Small intestine (tissue), 7 donors: Measurements from ENCODE around the gene GUCY1A2. TPM values are rescaled to one million over a fixed set of nuclear protein-coding genes. Genes with fewer than 3 reads are reported as not detected.

ENCODE experiments used
- DNase-seq, 2 donors: peaks; one replicate each; pipeline versions ENCODE4 v3.0.0 to v3.0.0-alpha.2; 2013
- FAIRE-seq: peaks from 2 replicates; lab custom pipeline; 2012; peaks lifted over from hg19 to GRCh38; lab: Jason Lieb, UNC
- H3K27ac ChIP-seq, 3 donors: one replicate each; pipeline ENCODE4 v1.5.1; 2013; ENCODE audit warnings: low read length in 2 of 3, mild to moderate bottlenecking in 2 of 3, control low read depth in 1 of 3, inconsistent platforms in 1 of 3, low read depth in 1 of 3, moderate library complexity in 1 of 3
- H3K27me3 ChIP-seq, 3 donors: one replicate each; pipeline ENCODE4 v1.6.1; 2013; ENCODE audit warnings: low read length in 3 of 3, inconsistent platforms in 1 of 3; ENCODE audit not compliant: control insufficient read depth in 3 of 3, insufficient read depth in 3 of 3
- H3K36me3 ChIP-seq, 3 donors: one replicate each; pipeline ENCODE4 v1.6.1; 2013; ENCODE audit warnings: low read length in 3 of 3, inconsistent platforms in 1 of 3, low read depth in 1 of 3, mild to moderate bottlenecking in 1 of 3, moderate library complexity in 1 of 3; ENCODE audit not compliant: control insufficient read depth in 3 of 3, insufficient read depth in 2 of 3
- H3K4me1 ChIP-seq, 3 donors: one replicate each; pipeline ENCODE4 v1.6.1; 2013; ENCODE audit warnings: low read length in 2 of 3, inconsistent platforms in 1 of 3, low read depth in 1 of 3, mild to moderate bottlenecking in 1 of 3, moderate library complexity in 1 of 3; ENCODE audit not compliant: control insufficient read depth in 3 of 3, insufficient read depth in 2 of 3
- H3K4me3 ChIP-seq, 3 donors: one replicate each; pipeline ENCODE4 v1.5.1; 2013; ENCODE audit warnings: low read length in 3 of 3, control low read depth in 1 of 3, inconsistent platforms in 1 of 3, low read depth in 1 of 3, mild to moderate bottlenecking in 1 of 3, moderate library complexity in 1 of 3
- H3K9me3 ChIP-seq, 2 donors: one replicate each; pipeline ENCODE4 v1.6.1; 2013; ENCODE audit warnings: low read depth in 1 of 2, low read length in 1 of 2; ENCODE audit not compliant: control insufficient read depth in 2 of 2, insufficient read depth in 1 of 2
- WGBS, 3 donors: extraction: QIAGEN DNeasy Blood & Tissue Kit; methylation state at CpG; one replicate each; pipeline ENCODE4 v1.1.7; 2013; 5-methylcytosine and 5-hydroxymethylcytosine counted together
- polyA plus RNA-seq, 4 donors: library from polyadenylated mRNA; stranded (reverse) in 3 of 4; unstranded in 1 of 4; fragments of 200-250 nt in 3 of 4; fragments of 120-200 nt in 1 of 4; gene quantifications; one replicate each; pipeline versions ENCODE4 v1.2.1 to v1.2.3, GENCODE V29; 2013
- donor health status: healthy with polysubstance abuse.
- donor health status: control.
- donor health status: control.
- donor health status: Bipolar disorder and iron deficiency.
- donor health status: healthy.

The GUCY1A2 gene
- polyA plus RNA-seq, 4 donors = under 0.01 to 1.4 (median 1.0) TPM; not detected in 1

DNA sequence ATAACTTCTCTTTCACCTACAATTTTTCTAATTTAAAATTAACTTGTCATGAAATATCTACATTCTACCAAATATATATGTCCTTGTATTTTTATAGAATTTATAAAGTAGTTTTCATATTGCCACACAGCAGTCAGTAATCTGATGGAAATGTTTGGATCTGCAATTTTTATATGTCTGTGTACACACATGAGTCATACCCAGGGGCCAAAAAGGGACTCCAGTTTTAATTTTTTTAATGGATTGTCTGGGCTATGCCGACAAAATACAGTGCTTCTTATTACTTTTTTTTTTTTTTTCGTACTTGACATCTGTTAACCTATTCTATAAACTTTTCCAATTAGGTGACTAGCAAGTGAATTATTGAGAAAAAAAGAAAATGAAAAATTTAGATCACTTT is 6.3 kb downstream of the GUCY1A2 start:
- Histone ChIP-seq H3K36me3 (no peaks in the 10 kb centered on the region), H3K27me3 (no peaks in the 10 kb centered on the region), H3K9me3 (no peaks in the 10 kb centered on the region), H3K4me3 (no peak overlapping the region), H3K27ac (no peak overlapping the region), H3K4me1 (no peaks in the 10 kb centered on the region)
- no peak for DNase-seq
- 52 to 66% (median 63%) methylated on average over 2 of the region's 2 CpGs for WGBS, 3 donors
- FAIRE-seq = no peak

DNA sequence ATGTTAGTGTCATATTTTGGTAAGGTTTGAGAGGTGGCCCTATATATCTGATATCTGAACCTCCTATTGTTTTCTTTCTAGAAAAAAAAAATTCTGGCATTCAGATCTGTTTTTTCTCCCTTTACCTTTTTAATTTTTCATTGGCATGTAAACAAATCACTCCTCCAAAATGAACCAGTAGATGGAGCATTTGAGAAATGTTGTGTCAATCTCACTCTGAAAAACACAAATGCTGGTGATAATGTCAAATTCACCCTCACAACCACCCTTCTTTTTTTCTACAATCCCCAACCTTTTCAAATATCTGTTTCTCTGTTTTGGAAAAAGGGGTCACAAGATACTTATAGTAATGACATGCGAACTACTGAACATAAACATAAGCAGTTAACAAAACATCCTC is 9.1 kb downstream of the GUCY1A2 start:
- FAIRE-seq (no peak), DNase-seq (no peak)
- Histone ChIP-seq H3K27ac (no peak overlapping the region), H3K36me3 (no peaks in the 10 kb centered on the region), H3K4me3 (no peak overlapping the region), H3K9me3 (no peaks in the 10 kb centered on the region), H3K27me3 (no peaks in the 10 kb centered on the region), H3K4me1 (no peaks in the 10 kb centered on the region)
- 78 to 82% (median 78%) methylated on average over 1 of the region's 1 CpG for WGBS, 3 donors

DNA sequence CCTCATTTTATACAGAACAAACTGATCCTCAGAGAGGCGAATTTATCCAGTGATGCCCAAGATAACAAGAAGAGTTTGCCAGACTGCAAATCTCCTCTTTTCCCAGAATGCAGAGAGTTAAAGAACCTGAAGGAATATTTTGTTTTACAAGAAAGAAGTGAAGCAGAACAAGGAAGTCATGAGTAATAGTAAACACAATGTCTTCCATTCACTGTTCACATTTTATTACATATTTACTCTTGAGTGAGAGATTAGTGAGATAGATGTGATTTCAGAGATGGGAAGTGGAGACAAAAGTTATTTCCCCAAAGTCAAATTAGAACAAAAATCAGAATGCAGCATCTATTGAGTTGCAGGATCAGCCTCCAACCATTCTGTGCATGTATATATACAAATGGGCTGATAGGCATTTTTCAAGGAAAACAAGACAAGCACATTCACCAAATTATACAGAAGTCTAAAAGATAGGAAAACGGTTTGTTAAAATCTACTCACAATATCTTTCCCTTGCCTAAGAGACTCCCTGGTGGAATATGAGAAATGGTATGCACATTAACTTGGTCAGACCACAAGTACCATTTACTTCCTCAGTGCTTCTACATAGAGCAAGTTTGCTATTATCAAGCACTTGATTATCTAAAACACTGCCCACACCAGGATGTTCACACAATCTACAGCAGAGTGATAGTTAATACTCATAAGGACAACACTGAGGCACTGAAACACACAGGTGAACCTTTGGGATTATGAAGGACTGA is 12.0 kb downstream of the GUCY1A2 start:
- 52 to 66% (median 65%) methylated on average over 2 of the region's 2 CpGs for WGBS, 3 donors

DNA sequence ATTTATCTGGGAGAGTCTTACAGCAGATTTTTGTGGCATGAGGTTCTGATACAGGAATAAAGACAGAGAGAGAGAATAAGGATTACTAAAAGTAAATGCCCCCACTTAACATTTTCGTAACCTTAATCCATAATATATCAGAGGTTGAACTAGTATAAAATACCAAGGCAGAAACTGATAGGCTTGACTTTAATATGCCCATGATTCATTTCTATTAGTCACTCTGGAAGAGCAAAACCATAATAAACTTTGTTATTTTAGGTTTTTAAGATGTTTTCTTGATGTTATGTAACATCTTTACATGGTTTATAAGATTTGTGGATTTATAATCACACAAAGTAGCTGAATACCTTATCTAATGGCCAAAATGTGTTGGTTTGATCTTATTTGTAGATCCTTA is 19.1 kb downstream of the GUCY1A2 start:
- FAIRE-seq = no peak
- H3K27ac ChIP-seq = no peak overlapping the region

More for the DNA sequence above, 12.0 kb downstream of the GUCY1A2 start:
- H3K9me3 ChIP-seq = no peaks in the 10 kb centered on the region
- no peaks in the 10 kb centered on the region for H3K4me1 ChIP-seq
- H3K36me3 ChIP-seq = no peaks in the 10 kb centered on the region
- no peaks in the 10 kb centered on the region for H3K27me3 ChIP-seq
- DNase-seq (no peak), FAIRE-seq (no peak)
- no peak overlapping the region for H3K27ac ChIP-seq
- no peak overlapping the region for H3K4me3 ChIP-seq

DNA sequence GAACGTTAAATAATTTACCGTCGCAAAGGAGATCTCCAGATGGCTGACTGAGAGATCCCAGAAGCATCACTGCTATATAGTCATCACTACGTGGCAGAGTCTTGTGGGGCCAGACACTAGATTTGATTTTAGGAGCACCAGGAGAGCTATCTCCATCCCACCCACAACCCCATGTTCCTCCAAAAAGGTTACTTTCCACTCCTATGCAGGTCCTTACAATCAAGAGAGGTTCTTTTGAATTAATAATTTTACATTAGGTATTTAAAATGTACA is 19.4 kb downstream of the GUCY1A2 start:
- H3K4me3 ChIP-seq = no peak overlapping the region
- H3K27me3 ChIP-seq = no peaks in the 10 kb centered on the region
- FAIRE-seq (no peak), DNase-seq (no peak)
- WGBS, 3 donors = 53 to 76% (median 72%) methylated on average over 4 of the region's 4 CpGs
- H3K9me3 ChIP-seq = no peaks in the 10 kb centered on the region
- H3K27ac ChIP-seq = no peak overlapping the region
- no peaks in the 10 kb centered on the region for H3K36me3 ChIP-seq
- no peaks in the 10 kb centered on the region for H3K4me1 ChIP-seq

More for the DNA sequence above, 19.1 kb downstream of the GUCY1A2 start:
- no peaks in the 10 kb centered on the region for H3K4me1 ChIP-seq
- H3K36me3 ChIP-seq = no peaks in the 10 kb centered on the region
- H3K9me3 ChIP-seq = no peaks in the 10 kb centered on the region
- no peak for DNase-seq
- H3K27me3 ChIP-seq = no peaks in the 10 kb centered on the region
- WGBS, 3 donors = 79 to 95% (median 87%) methylated on average over 1 of the region's 1 CpG
- no peak overlapping the region for H3K4me3 ChIP-seq

DNA sequence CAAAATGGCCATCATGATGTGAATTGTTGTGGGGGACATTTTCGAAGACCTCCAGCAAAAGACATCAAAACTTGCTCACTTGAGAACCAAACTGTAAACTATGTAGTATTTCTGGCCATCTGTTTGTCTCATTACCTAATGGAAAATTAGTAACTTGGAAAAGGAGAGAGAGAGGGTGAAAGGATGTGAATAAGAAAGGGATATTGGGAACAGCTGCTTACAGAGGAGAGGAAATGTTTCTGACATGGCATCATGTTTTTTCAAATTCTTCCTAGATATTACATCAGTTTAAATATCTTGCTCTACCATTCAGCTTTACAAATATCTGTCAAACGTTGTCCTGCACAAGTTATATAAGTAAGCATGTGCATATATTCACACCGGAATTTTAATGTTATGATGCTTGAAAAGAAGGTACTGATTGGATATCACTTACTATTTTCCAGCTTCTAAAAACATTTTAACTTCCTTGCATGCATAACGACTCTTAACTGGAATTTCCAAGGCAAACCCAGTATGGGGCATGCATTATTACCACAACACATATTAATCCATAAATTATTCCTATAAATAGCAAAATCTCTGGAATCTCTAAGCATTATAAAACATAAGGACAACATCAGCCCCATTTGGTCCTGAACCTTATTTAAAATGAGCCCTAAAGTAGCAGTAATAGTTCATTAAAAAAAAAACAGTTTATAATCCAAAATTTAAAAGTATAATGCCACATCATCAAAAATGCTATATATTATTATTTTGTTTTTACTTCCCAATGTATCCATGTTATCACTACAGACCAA is 20.0 kb downstream of the GUCY1A2 start:
- H3K36me3 ChIP-seq = no peaks in the 10 kb centered on the region
- no peak overlapping the region for H3K27ac ChIP-seq
- no peaks in the 10 kb centered on the region for H3K27me3 ChIP-seq
- WGBS, 3 donors = 63 to 77% (median 70%) methylated on average over 4 of the region's 4 CpGs
- H3K4me3 ChIP-seq = no peak overlapping the region
- no peaks in the 10 kb centered on the region for H3K4me1 ChIP-seq
- no peak for DNase-seq
- no peak for FAIRE-seq
- no peaks in the 10 kb centered on the region for H3K9me3 ChIP-seq

DNA sequence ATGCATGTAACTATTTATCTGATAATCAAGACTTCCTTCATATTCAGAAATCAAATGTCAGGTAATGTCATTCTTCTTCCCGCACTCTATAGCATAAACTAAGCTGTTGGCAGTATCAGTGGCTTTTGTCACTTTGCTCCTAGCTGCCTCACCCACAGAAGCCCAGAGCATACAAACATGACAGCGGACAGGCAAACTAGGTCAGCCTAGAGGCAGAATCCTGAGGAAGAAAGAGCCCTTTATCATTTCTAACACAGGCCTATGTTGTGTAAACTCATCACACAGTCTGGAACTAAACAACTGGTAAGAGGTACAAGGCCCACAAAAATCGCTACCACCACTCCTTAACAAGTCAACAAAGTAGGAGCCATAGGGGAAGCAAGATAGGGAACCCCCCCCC is 21.0 kb downstream of the GUCY1A2 start:
- Histone ChIP-seq H3K27me3 (no peaks in the 10 kb centered on the region), H3K4me3 (no peak overlapping the region), H3K36me3 (no peaks in the 10 kb centered on the region), H3K4me1 (no peaks in the 10 kb centered on the region), H3K9me3 (no peaks in the 10 kb centered on the region), H3K27ac (no peak overlapping the region)
- WGBS, 3 donors = 73 to 88% (median 75%) methylated on average over 3 of the region's 3 CpGs
- no peak for DNase-seq
- FAIRE-seq = no peak

DNA sequence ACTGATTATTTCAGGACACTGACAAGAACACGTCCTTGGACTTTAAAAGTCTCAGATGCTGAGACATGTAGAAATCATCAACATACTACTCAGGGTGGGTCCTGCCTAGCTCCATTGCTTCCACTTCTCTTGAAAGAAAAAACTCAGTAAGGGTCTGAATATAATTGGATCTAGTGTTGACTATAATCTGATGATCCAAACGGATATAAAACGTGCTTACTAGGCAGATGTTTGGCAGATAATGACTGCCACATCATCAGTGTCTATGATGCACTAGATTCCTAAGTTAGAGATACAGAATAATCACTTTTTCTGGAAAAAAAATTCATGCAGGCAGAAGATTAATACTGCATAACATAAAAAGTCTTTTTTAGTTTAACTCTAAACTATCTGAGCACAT is 21.6 kb downstream of the GUCY1A2 start:
- 70 to 82% (median 71%) methylated on average over 3 of the region's 3 CpGs for WGBS, 3 donors
- DNase-seq (no peak), FAIRE-seq (no peak)
- Histone ChIP-seq H3K27me3 (no peaks in the 10 kb centered on the region), H3K9me3 (no peaks in the 10 kb centered on the region), H3K4me3 (no peak overlapping the region), H3K27ac (no peak overlapping the region), H3K4me1 (no peaks in the 10 kb centered on the region), H3K36me3 (no peaks in the 10 kb centered on the region)
